HUES6 (cell line): ENCODE measurements around the gene LIN9.

Experiments used
- H3K27ac ChIP-seq: 2 replicates; pipeline ENCODE4 v1.7.0; 2013; ENCODE audit warnings: low read depth, mild to moderate bottlenecking, low read length, inconsistent platforms
- H3K27me3 ChIP-seq: 2 replicates; pipeline ENCODE4 v1.6.1; 2013; ENCODE audit warnings: low read length; ENCODE audit not compliant: control insufficient read depth, insufficient read depth
- H3K36me3 ChIP-seq: 2 replicates; pipeline ENCODE4 v1.6.1; 2013; ENCODE audit warnings: low read length; ENCODE audit not compliant: control insufficient read depth, insufficient read depth
- H3K4me1 ChIP-seq: 2 replicates; pipeline ENCODE4 v1.6.1; 2013; ENCODE audit warnings: low read length; ENCODE audit not compliant: control insufficient read depth, insufficient read depth
- H3K4me3 ChIP-seq: 2 replicates; pipeline ENCODE4 v1.5.1; 2013; ENCODE audit warnings: low read depth, low read length
- H3K9ac ChIP-seq: one replicate; pipeline ENCODE4 v1.6.1; 2013; ENCODE audit warnings: mild to moderate bottlenecking, low read length
- H3K9me3 ChIP-seq: 2 replicates; pipeline ENCODE4 v1.6.1; 2013; ENCODE audit warnings: low read depth, low read length; ENCODE audit not compliant: control insufficient read depth, insufficient read depth

The LIN9 gene

DNA sequence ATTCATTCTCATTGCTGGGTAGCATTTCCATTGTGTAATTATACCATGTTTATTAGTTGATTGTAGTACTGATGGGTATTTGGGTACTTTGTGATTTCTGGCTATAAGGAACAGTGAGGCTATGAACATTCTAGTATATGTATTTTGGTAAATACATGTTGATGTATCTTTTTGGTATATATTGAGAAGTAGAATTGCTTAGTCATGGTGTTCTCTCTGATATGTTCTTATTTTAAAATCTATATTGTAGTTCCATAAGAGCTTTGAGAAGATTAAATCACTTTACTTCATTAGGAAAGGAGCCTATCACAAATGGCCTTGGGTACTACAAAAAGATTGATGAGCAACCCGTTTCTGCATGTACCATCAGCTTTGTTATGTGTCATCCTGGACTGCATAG, 72.1 kb downstream of the LIN9 start:
- no peaks in the 10 kb centered on the region for H3K9me3 ChIP-seq
- H3K4me3 ChIP-seq, result no peak overlapping the region
- no peaks in the 10 kb centered on the region for H3K27me3 ChIP-seq
- no peak overlapping the region for H3K27ac ChIP-seq
- H3K9ac ChIP-seq, result no peak overlapping the region
- no peaks in the 10 kb centered on the region for H3K4me1 ChIP-seq
- H3K36me3 ChIP-seq, result peaks cover 45% of the 10 kb centered on the region

DNA sequence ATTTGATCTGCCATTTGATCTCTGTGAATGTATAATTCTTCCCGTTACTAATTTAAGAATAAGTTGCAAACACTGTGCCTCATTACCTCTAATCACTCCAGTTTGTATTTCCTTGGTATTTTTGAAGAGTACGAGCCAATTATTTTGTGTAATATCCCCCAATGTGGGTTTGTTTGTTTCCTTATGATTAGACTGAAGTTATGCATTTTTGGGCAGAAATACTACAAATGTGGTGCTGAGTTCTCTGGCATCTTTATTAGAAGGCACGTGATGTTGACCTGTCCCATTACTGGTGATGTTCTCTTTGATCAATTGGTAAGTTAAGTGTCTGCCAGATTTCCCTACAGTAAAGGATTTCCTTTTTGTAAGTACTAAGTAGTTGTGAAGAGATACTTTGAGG, 75.2 kb downstream of the LIN9 start:
- H3K36me3 ChIP-seq, result peaks cover 56% of the 10 kb centered on the region
- H3K4me1 ChIP-seq, result no peaks in the 10 kb centered on the region
- no peaks in the 10 kb centered on the region for H3K27me3 ChIP-seq
- H3K9ac ChIP-seq, result no peak overlapping the region
- no peak overlapping the region for H3K4me3 ChIP-seq
- H3K9me3 ChIP-seq, result no peaks in the 10 kb centered on the region
- no peak overlapping the region for H3K27ac ChIP-seq

GRCh38 chr1:226233293-226233692, 75.7 kb downstream of the LIN9 start:
- H3K4me1 ChIP-seq, result no peaks in the 10 kb centered on the region
- no peaks in the 10 kb centered on the region for H3K9me3 ChIP-seq
- H3K36me3 ChIP-seq, result peaks cover 55% of the 10 kb centered on the region
- H3K9ac ChIP-seq, result no peak overlapping the region
- H3K27me3 ChIP-seq, result no peaks in the 10 kb centered on the region
- H3K4me3 ChIP-seq, result no peak overlapping the region
- H3K27ac ChIP-seq, result no peak overlapping the region

DNA sequence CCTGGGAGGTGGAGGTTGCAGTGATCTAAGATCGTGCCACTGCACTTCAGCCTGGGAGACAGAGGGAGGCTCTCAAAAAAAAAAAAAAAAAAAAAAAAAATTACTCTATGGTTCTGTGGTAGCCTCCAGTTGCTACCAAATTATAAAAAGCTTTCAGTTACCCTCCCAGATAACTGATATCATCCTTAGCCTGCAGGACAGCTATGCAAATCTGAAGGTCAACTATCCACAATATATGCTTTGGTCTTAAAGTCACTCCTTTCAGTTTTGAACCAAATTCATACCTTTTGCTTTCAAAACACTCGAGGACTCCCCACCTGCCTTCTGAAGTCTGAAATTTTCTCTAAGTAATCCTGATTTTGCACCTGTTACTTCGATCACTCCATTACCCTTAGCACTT, 82.4 kb downstream of the LIN9 start:
- no peak overlapping the region for H3K27ac ChIP-seq
- no peak overlapping the region for H3K9ac ChIP-seq
- H3K27me3 ChIP-seq, result 0 out of 2 replicates have a peak, but pooled peaks cover 3% of the 10 kb centered on the region
- no peaks in the 10 kb centered on the region for H3K9me3 ChIP-seq
- peaks cover 7% of the 10 kb centered on the region; the same call in 1 of the 2 replicates for H3K4me1 ChIP-seq
- H3K4me3 ChIP-seq, result no peak overlapping the region; the same call in 1 of the 2 replicates
- H3K36me3 ChIP-seq, result peaks cover 37% of the 10 kb centered on the region

GRCh38 chr1:226223786-226224244, 85.1 kb downstream of the LIN9 start:
- H3K27ac ChIP-seq, result peak overlapping the region; percentile 86; the same call in 1 of the 2 replicates
- H3K9me3 ChIP-seq, result no peaks in the 10 kb centered on the region
- peaks cover 20% of the 10 kb centered on the region for H3K4me1 ChIP-seq
- peaks cover 21% of the 10 kb centered on the region for H3K36me3 ChIP-seq
- 0 out of 2 replicates have a peak, but pooled peaks cover 3% of the 10 kb centered on the region for H3K27me3 ChIP-seq
- H3K9ac ChIP-seq, result peak overlapping the region; percentile 97
- H3K4me3 ChIP-seq, result peak overlapping the region; percentile 97

GRCh38 chr1:226223157-226223785, 85.7 kb downstream of the LIN9 start, which contains the start of gene MIXL1:
Gene MIXL1, plus strand, starts transcription at chr1:226223664. Its CDS starts 18 bp downstream, at chr1:226223682.
- H3K4me3 ChIP-seq, result peak within 1 kb of the TSS; percentile 97
- no peaks in the 10 kb centered on the region for H3K9me3 ChIP-seq
- peak within 1 kb of the TSS; percentile 97 for H3K9ac ChIP-seq
- peak within 1 kb of the TSS; percentile 86; the same call in 1 of the 2 replicates for H3K27ac ChIP-seq
- peaks cover 20% of the 10 kb centered on the region for H3K4me1 ChIP-seq
- peaks cover 19% of the 10 kb centered on the region for H3K36me3 ChIP-seq
- H3K27me3 ChIP-seq, result 0 out of 2 replicates have a peak, but pooled peaks cover 3% of the 10 kb centered on the region

DNA sequence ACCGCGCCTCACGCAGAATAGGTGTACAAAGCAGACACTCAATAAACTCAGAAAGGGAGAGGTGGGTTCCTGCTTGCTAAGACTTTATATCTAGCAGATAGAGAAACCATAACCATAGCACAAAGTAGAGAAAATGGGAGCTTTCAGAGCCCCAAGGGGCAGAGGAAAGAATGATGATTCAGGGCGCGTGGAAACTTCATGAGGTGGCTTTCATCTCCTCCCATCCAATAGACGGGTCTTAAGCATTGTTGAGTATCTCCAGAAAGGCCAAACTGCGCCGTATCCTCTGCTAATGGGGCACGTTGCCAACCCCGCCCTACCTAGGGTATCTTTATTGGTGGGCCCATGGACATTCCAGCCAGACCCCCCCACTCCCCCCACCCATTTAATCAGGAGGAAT, 86.3 kb downstream of the LIN9 start:
- Histone ChIP-seq H3K4me1 (peaks cover 20% of the 10 kb centered on the region), H3K9ac (peak overlapping the region; percentile 97), H3K9me3 (no peaks in the 10 kb centered on the region), H3K36me3 (peaks cover 19% of the 10 kb centered on the region), H3K4me3 (peak overlapping the region; percentile 97; the same call in 1 of the 2 replicates), H3K27me3 (0 out of 2 replicates have a peak, but pooled peaks cover 3% of the 10 kb centered on the region), H3K27ac (no peak overlapping the region; the same call in 1 of the 2 replicates)

GRCh38 chr1:226220473-226221189, 88.3 kb downstream of the LIN9 start:
- 0 out of 2 replicates have a peak, but pooled peaks cover 3% of the 10 kb centered on the region for H3K27me3 ChIP-seq
- peak overlapping the region; percentile 20; the same call in 1 of the 2 replicates for H3K27ac ChIP-seq

DNA sequence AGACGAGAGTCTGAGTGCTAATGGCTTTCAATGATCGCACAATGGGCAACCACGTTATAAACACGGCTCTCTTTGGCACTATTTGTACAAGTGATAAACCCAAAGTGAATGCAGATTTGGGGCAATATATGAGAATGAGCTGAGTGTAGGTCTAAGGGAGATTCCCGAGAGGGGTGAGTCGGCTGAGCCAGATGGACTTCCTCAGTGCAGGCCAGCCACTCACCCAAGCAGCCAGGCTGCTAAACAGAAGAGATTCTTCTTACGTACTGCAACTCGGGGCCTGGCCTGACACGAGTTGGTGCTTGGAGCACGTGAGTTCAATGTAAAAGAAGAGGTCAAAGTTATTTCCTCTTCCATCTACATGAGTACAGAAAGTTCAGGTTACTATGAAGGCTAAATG, 91.7 kb downstream of the LIN9 start:
- H3K9ac ChIP-seq, result peak overlapping the region; percentile 34
- no peaks in the 10 kb centered on the region for H3K36me3 ChIP-seq
- H3K4me3 ChIP-seq, result no peak overlapping the region
- H3K9me3 ChIP-seq, result no peaks in the 10 kb centered on the region
- no peaks in the 10 kb centered on the region for H3K27me3 ChIP-seq
- peaks cover 60% of the 10 kb centered on the region for H3K4me1 ChIP-seq
- H3K27ac ChIP-seq, result no peak overlapping the region

More at GRCh38 chr1:226220473-226221189, 88.3 kb downstream of the LIN9 start:
- H3K9me3 ChIP-seq, result no peaks in the 10 kb centered on the region
- H3K4me1 ChIP-seq, result peaks cover 39% of the 10 kb centered on the region
- no peak overlapping the region; the same call in 1 of the 2 replicates for H3K4me3 ChIP-seq
- peak overlapping the region; percentile 45 for H3K9ac ChIP-seq
- peaks cover 7% of the 10 kb centered on the region; the same call in 1 of the 2 replicates for H3K36me3 ChIP-seq

DNA sequence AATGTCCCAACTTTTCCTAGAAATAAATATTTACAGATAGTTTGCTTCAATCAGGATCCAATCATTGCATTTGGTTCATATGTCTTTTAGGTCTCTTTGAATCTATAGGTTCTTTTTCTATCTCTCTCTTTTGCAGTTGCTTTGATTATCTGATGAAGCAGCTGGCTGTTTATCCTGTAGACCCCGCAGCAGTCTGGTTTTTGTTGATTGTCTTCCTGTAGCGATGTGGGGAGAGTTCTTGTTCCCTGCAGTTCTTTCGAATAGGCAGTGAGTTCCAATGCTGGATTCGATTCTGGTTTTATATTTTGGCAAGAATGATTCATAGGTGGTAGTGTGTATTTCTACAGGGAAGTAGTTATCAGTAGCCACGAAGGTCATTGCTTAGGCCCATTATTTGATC, 92.9 kb downstream of the LIN9 start:
- H3K27ac ChIP-seq, result peak overlapping the region; percentile 63; the same call in 1 of the 2 replicates
- no peaks in the 10 kb centered on the region for H3K9me3 ChIP-seq
- H3K27me3 ChIP-seq, result no peaks in the 10 kb centered on the region
- H3K4me1 ChIP-seq, result peaks cover 61% of the 10 kb centered on the region
- H3K4me3 ChIP-seq, result no peak overlapping the region; the same call in 1 of the 2 replicates
- H3K36me3 ChIP-seq, result no peaks in the 10 kb centered on the region
- peak overlapping the region; percentile 14 for H3K9ac ChIP-seq

GRCh38 chr1:226215239-226215638, 93.7 kb downstream of the LIN9 start:
- Histone ChIP-seq H3K4me3 (no peak overlapping the region), H3K27me3 (no peaks in the 10 kb centered on the region), H3K9me3 (no peaks in the 10 kb centered on the region), H3K36me3 (no peaks in the 10 kb centered on the region), H3K9ac (peak overlapping the region; percentile 35), H3K4me1 (peaks cover 62% of the 10 kb centered on the region), H3K27ac (peak overlapping the region; percentile 63; the same call in 1 of the 2 replicates)
